ENCODE data around the gene CCDC24. TPM values are rescaled to one million over a fixed set of nuclear protein-coding genes. Genes with fewer than 3 reads are reported as not detected.

The CCDC24 gene
- total and polyA plus RNA-seq, 2 donors (not counting 1 experiment from before 2014, with no cell fraction given) = 0.94 to 3.5 TPM

GRCh38 chr1:44040846-44041245 lies 49.4 kb downstream of the CCDC24 start:
- Histone ChIP-seq H4K20me1 (ENCODE audit: control insufficient read depth, extremely low read depth, insufficient read depth, low read length) (no peaks in the 10 kb centered on the region), H3K4me1 (ENCODE audit: control insufficient read depth, extremely low read depth, insufficient read depth, low read length) (peaks cover 13% of the 10 kb centered on the region), H3K4me2 (ENCODE audit: extremely low read depth, insufficient read depth, low read length) (no peak overlapping the region), H3K9me3 (ENCODE audit: control insufficient read depth, insufficient read depth, low read depth, low read length) (no peaks in the 10 kb centered on the region), H3K4me3 (replicated peaks in 1 of 4; ENCODE audit: control extremely low read depth in 1 of 4, insufficient read depth in 1 of 4, low read depth in 3 of 4, low read length in 4 of 4) (no peak overlapping the region), H3K9ac (ENCODE audit: insufficient read depth, low read length) (no peak overlapping the region), H2AFZ (ENCODE audit: low read length) (no peak overlapping the region), H3K79me2 (ENCODE audit: control insufficient read depth, insufficient read depth, low read length) (no peaks in the 10 kb centered on the region), H3K27me3 (ENCODE audit: control insufficient read depth, insufficient read depth, low read length) (no peaks in the 10 kb centered on the region), H3K27ac (ENCODE audit: insufficient read depth, low read length) (no peak overlapping the region), H3K36me3 (ENCODE audit: control insufficient read depth, insufficient read depth, low read length) (no peaks in the 10 kb centered on the region)
- no peak for DNase-seq (ENCODE audit: low read depth in 2 of 2)
- TF ChIP-seq CTCF (conservative IDR thresholded peaks at IDR 0.05 in 1 of 2, IDR thresholded peaks at IDR 0.05 in 1 of 2; ENCODE audit: low read depth in 1 of 2, low read length in 2 of 2) (no peak), EZH2 (IDR thresholded peaks at IDR 0.05; ENCODE audit: low read length, missing control alignments) (no peak)

GRCh38 chr1:44043176-44044070 lies 52.0 kb downstream of the CCDC24 start:
- no peak overlapping the region for H2AFZ ChIP-seq (ENCODE audit: low read length)

More at GRCh38 chr1:44043176-44044070, 52.0 kb downstream of the CCDC24 start:
- no peak for DNase-seq (ENCODE audit: low read depth in 2 of 2)
- no peaks in the 10 kb centered on the region for H4K20me1 ChIP-seq (ENCODE audit: control insufficient read depth, extremely low read depth, insufficient read depth, low read length)
- TF ChIP-seq EZH2 (IDR thresholded peaks at IDR 0.05; ENCODE audit: low read length, missing control alignments) = no peak
- no peak for TF ChIP-seq CTCF (conservative IDR thresholded peaks at IDR 0.05 in 1 of 2, IDR thresholded peaks at IDR 0.05 in 1 of 2; ENCODE audit: low read depth in 1 of 2, low read length in 2 of 2)
- H3K27me3 ChIP-seq (ENCODE audit: control insufficient read depth, insufficient read depth, low read length) = no peaks in the 10 kb centered on the region
- H3K4me1 ChIP-seq (ENCODE audit: control insufficient read depth, extremely low read depth, insufficient read depth, low read length) = peaks cover 17% of the 10 kb centered on the region
- no peaks in the 10 kb centered on the region for H3K79me2 ChIP-seq (ENCODE audit: control insufficient read depth, insufficient read depth, low read length)
- no peak overlapping the region for H3K4me3 ChIP-seq (replicated peaks in 1 of 4; ENCODE audit: control extremely low read depth in 1 of 4, insufficient read depth in 1 of 4, low read depth in 3 of 4, low read length in 4 of 4)
- no peaks in the 10 kb centered on the region for H3K9me3 ChIP-seq (ENCODE audit: control insufficient read depth, insufficient read depth, low read depth, low read length)
- H3K27ac ChIP-seq (ENCODE audit: insufficient read depth, low read length) = no peak overlapping the region
- no peaks in the 10 kb centered on the region for H3K36me3 ChIP-seq (ENCODE audit: control insufficient read depth, insufficient read depth, low read length)
- H3K9ac ChIP-seq (ENCODE audit: insufficient read depth, low read length) = no peak overlapping the region
- H3K4me2 ChIP-seq (ENCODE audit: extremely low read depth, insufficient read depth, low read length) = no peak overlapping the region
